Esophagus (tissue), 2 donors: ENCODE data around the gene SLAMF6. TPM values are rescaled to one million over a fixed set of nuclear protein-coding genes. Genes with fewer than 3 reads are reported as not detected.
"Not testable (repeated sequence)": the region's sequence is repeated elsewhere in the genome, so short reads cannot be mapped to it uniquely, and the experiment has no call there.

Experiments
- H3K27ac ChIP-seq, 2 donors: one replicate each; pipeline ENCODE4 v1.5.1; 2013; ENCODE audit warnings: low read depth in 2 of 2, mild to moderate bottlenecking in 2 of 2, inconsistent platforms in 1 of 2, low read length in 1 of 2, moderate library complexity in 1 of 2
- H3K27me3 ChIP-seq, 2 donors: one replicate each; pipeline ENCODE4 v1.6.1; 2013; ENCODE audit warnings: low read length in 2 of 2, control low read depth in 1 of 2, mild to moderate bottlenecking in 1 of 2; ENCODE audit not compliant: insufficient read depth in 2 of 2, control insufficient read depth in 1 of 2
- H3K36me3 ChIP-seq, 2 donors: one replicate each; pipeline ENCODE4 v1.6.1; 2013; ENCODE audit warnings: low read length in 1 of 2; ENCODE audit not compliant: control insufficient read depth in 2 of 2, insufficient read depth in 2 of 2
- H3K4me1 ChIP-seq, 2 donors: one replicate each; pipeline ENCODE4 v1.6.1; 2013; ENCODE audit warnings: low read length in 1 of 2; ENCODE audit not compliant: control insufficient read depth in 2 of 2, insufficient read depth in 2 of 2
- H3K4me3 ChIP-seq, 2 donors: one replicate each; pipeline ENCODE4 v1.5.1; 2013; ENCODE audit warnings: low read length in 2 of 2, mild to moderate bottlenecking in 2 of 2, low read depth in 1 of 2, moderate library complexity in 1 of 2
- H3K9me3 ChIP-seq, 2 donors: one replicate each; pipeline ENCODE4 v1.6.1; 2013; ENCODE audit warnings: mild to moderate bottlenecking in 2 of 2, low read depth in 1 of 2, low read length in 1 of 2, moderate library complexity in 1 of 2; ENCODE audit not compliant: control insufficient read depth in 2 of 2, insufficient read depth in 1 of 2
- WGBS, 2 donors: extraction: QIAGEN DNeasy Blood & Tissue Kit; methylation state at CpG; one replicate each; pipeline ENCODE4 v1.1.7; 2013; 5-methylcytosine and 5-hydroxymethylcytosine counted together
- polyA plus RNA-seq, 2 donors: library from polyadenylated mRNA; stranded (reverse); fragments of 200-250 nt; gene quantifications; one replicate each; pipeline ENCODE4 v1.2.3, GENCODE V29; 2013
- donor health status: healthy with polysubstance abuse.
- donor health status: Bipolar disorder and iron deficiency.

Gene SLAMF6
- polyA plus RNA-seq, 2 donors = 0.55 to 1.4 TPM

GRCh38 chr1:160560045-160560705 is 37.1 kb upstream of the SLAMF6 start:
- H3K4me1 ChIP-seq = no peaks in the 10 kb centered on the region
- no peak overlapping the region for H3K27ac ChIP-seq
- no peaks in the 10 kb centered on the region for H3K9me3 ChIP-seq
- 74% methylated on average over 4 of the region's 4 CpGs for WGBS, 2 donors
- no peak overlapping the region for H3K4me3 ChIP-seq
- peaks cover 0 to 4% of the 10 kb centered on the region in 2 donors for H3K27me3 ChIP-seq
- no peaks in the 10 kb centered on the region for H3K36me3 ChIP-seq

DNA sequence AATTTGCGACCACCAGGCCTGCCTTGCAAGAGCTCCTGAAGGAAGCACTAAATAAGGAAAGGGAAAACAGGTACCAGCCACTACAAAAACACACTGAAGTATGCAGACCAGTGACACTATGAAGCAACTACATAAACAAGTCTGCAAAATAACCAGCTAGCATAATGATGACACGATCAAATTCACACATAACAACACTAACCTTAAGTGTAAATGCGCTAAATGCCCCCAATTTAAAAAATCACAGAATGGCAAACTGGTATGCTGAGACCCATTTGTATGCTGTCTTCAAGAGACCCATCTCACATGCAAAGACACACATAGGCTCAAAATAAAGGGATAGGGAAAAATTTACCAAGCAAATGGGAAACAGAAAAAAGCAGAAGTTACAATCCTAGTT is 36.4 kb upstream of the SLAMF6 start:
- H3K4me3 ChIP-seq, H3K4me1 ChIP-seq, H3K9me3 ChIP-seq, H3K27me3 ChIP-seq, H3K36me3 ChIP-seq, H3K27ac ChIP-seq: not testable (repeated sequence)
- 54 to 76% methylated on average over 3 of the region's 3 CpGs for WGBS, 2 donors

DNA sequence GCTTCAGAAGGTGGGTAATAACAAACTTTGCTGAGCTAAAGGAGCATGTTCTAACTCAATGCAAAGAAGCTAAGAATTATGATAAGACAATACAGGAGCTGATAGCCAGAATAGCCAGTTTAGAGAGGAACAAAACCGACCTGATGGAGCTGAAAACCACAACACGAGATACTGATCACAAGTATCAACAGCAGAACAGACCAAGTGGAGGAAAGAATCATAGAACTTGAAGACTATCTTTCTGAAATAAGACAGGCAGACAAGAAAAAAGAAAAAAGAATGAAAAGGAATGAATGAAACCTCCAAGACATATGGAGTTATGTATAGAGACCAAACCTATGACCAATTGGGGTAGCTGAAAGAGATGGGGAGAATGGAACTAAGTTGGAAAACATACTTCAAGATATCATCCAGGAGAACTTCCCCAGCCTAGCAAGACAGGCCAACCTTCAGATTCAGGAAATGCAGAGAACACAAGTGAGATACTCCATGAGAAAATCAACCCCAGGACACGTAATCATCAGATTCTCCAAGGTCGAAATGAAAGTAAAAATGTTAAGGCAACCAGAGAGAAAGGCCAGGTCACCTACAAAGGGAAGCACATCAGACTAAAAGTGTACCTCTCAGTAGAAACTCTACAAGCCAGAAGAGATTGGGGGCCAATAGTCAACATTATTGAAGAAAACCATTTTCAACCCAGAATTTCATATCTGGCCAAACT is 35.8 kb upstream of the SLAMF6 start:
- Histone ChIP-seq H3K4me1 (no peaks in the 10 kb centered on the region), H3K27me3 (peaks cover 0 to 4% of the 10 kb centered on the region in 2 donors), H3K4me3 (no peak overlapping the region), H3K36me3 (no peaks in the 10 kb centered on the region), H3K9me3 (no peaks in the 10 kb centered on the region), H3K27ac (no peak overlapping the region)
- 75% methylated on average over 4 of the region's 4 CpGs for WGBS, 2 donors

GRCh38 chr1:160553778-160554177 is 30.7 kb upstream of the SLAMF6 start:
- no peaks in the 10 kb centered on the region for H3K9me3 ChIP-seq
- peaks cover 0 to 4% of the 10 kb centered on the region in 2 donors for H3K27me3 ChIP-seq
- WGBS, 2 donors = 72 to 74% methylated on average over 4 of the region's 4 CpGs
- H3K4me1 ChIP-seq = no peaks in the 10 kb centered on the region
- no peak overlapping the region for H3K27ac ChIP-seq
- H3K4me3 ChIP-seq = no peak overlapping the region
- no peaks in the 10 kb centered on the region for H3K36me3 ChIP-seq

GRCh38 chr1:160552425-160552824 is 29.4 kb upstream of the SLAMF6 start:
- Histone ChIP-seq H3K4me3 (no peak overlapping the region), H3K36me3 (no peaks in the 10 kb centered on the region), H3K9me3 (no peaks in the 10 kb centered on the region), H3K27ac (no peak overlapping the region), H3K4me1 (no peaks in the 10 kb centered on the region), H3K27me3 (no peaks in the 10 kb centered on the region)
- WGBS, 2 donors = 60 to 66% methylated on average over 2 of the region's 2 CpGs

DNA sequence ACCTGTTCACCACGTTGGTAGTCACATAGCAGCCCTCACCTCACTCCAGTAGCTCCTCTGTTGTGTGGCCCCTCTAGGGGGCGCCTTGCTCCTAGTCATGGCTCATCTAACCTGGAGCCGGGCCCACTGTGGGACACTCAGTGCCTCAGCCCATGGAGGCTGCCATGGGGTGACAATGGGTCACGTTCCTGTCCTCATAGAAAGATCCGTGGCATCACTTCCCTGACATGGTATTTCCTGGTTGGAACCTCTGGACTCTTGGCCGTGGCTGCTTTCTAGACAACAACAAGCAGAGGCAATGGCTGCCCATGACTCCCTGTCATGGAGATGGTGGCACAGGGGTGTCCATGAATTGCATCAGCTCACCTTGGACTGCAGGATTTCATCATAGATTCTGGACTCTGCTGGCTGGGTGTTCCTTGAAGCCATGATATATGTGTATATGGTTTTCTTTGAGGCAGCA is 27.5 kb upstream of the SLAMF6 start:
- Histone ChIP-seq H3K36me3 (no peaks in the 10 kb centered on the region), H3K4me1 (no peaks in the 10 kb centered on the region), H3K9me3 (no peaks in the 10 kb centered on the region), H3K27ac (no peak overlapping the region), H3K4me3 (no peak overlapping the region), H3K27me3 (no peaks in the 10 kb centered on the region)
- 63 to 67% methylated on average over 6 of the region's 6 CpGs for whole genome bisulfite sequencing, 2 donors

- Histone ChIP-seq H3K4me3 (no peak overlapping the region), H3K4me1 (no peaks in the 10 kb centered on the region), H3K27me3 (no peaks in the 10 kb centered on the region), H3K9me3 (no peaks in the 10 kb centered on the region), H3K27ac (no peak overlapping the region), H3K36me3 (no peaks in the 10 kb centered on the region)
- 84 to 93% methylated on average over 3 of the region's 3 CpGs for WGBS, 2 donors
Observed at GRCh38 chr1:160549665-160550006, 26.6 kb upstream of the SLAMF6 start.

GRCh38 chr1:160548960-160549664 is 26.1 kb upstream of the SLAMF6 start:
- no peaks in the 10 kb centered on the region for H3K27me3 ChIP-seq
- no peak overlapping the region for H3K27ac ChIP-seq
- H3K9me3 ChIP-seq = no peaks in the 10 kb centered on the region
- WGBS, 2 donors = 63 to 67% methylated on average over 5 of the region's 5 CpGs
- H3K4me1 ChIP-seq = no peaks in the 10 kb centered on the region
- H3K36me3 ChIP-seq = no peaks in the 10 kb centered on the region
- no peak overlapping the region for H3K4me3 ChIP-seq

DNA sequence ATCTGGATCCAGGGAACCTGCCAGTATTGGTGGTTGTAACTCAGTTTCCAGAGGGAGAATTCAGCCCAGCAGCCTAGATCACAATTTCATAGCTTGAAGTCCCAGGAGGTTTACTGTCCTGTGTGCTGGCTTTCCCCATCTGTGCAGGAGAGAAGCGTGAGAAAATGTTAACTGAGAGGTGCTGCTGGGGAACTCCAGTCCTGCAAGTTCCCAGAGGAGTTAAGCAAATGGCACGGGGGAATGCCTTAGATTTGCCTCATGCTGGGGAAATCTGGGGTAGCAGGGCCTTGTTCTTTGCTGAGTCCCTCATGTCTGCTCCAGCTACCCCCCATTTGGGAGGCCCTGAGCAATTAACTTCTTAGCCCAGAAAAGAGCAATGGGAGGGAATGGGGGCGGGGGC is 25.1 kb upstream of the SLAMF6 start:
- no peaks in the 10 kb centered on the region for H3K9me3 ChIP-seq
- H3K27ac ChIP-seq = no peak overlapping the region
- H3K4me3 ChIP-seq = no peak overlapping the region
- no peaks in the 10 kb centered on the region for H3K27me3 ChIP-seq
- WGBS, 2 donors = 68 to 78% methylated on average over 3 of the region's 3 CpGs
- H3K4me1 ChIP-seq = no peaks in the 10 kb centered on the region
- no peaks in the 10 kb centered on the region for H3K36me3 ChIP-seq
